Neuronal stem cell (in vitro differentiated cells): ENCODE data around the gene ZNFX1.

Source experiments
- DNase-seq: peaks from one replicate; pipeline ENCODE4 v3.0.0-alpha.2; 2013; ENCODE audit warnings: low spot score
- H2AFZ ChIP-seq: one replicate; pipeline ENCODE4 v1.6.1; 2013; ENCODE audit warnings: mild to moderate bottlenecking, low read length, inconsistent platforms
- H2AK5ac ChIP-seq: 2 replicates; pipeline ENCODE4 v1.6.1; 2013; ENCODE audit warnings: low read depth, mild to moderate bottlenecking, inconsistent platforms, low read length, moderate library complexity, mixed read lengths
- H2BK120ac ChIP-seq: 2 replicates; pipeline ENCODE4 v1.6.1; 2013; ENCODE audit warnings: low read depth, mild to moderate bottlenecking, inconsistent platforms, low read length, moderate library complexity, mixed read lengths
- H2BK12ac ChIP-seq: one replicate; pipeline ENCODE4 v1.6.1; 2013; ENCODE audit warnings: low read length, inconsistent platforms
- H2BK15ac ChIP-seq: 2 replicates; pipeline ENCODE4 v1.6.1; 2013; ENCODE audit warnings: mild to moderate bottlenecking, low read length, inconsistent platforms, mixed read lengths
- H2BK5ac ChIP-seq: one replicate; pipeline ENCODE4 v1.6.1; 2013; ENCODE audit warnings: inconsistent platforms, mild to moderate bottlenecking, low read length, moderate library complexity
- H3K14ac ChIP-seq: one replicate; pipeline ENCODE4 v1.6.1; 2013; ENCODE audit warnings: low read length, inconsistent platforms
- H3K18ac ChIP-seq: 2 replicates; pipeline ENCODE4 v1.6.1; 2013; ENCODE audit warnings: low read length, inconsistent platforms
- H3K23ac ChIP-seq: 2 replicates; pipeline ENCODE4 v1.6.1; 2013; ENCODE audit warnings: low read depth, mild to moderate bottlenecking, mixed read lengths, low read length, inconsistent platforms; ENCODE audit not compliant: poor library complexity
- H3K27ac ChIP-seq: replicated peaks from 3 replicates; pipeline ENCODE4 v1.5.1; 2013; ENCODE audit warnings: low read length, inconsistent platforms
- H3K27me3 ChIP-seq, 3 experiments: 2 replicates each; pipeline ENCODE4 v1.6.1; 2013; ENCODE audit warnings: low read length in 3 of 3, mild to moderate bottlenecking in 2 of 3, inconsistent platforms in 1 of 3, low read depth in 1 of 3, mixed read lengths in 1 of 3, moderate library complexity in 1 of 3; ENCODE audit not compliant: control insufficient read depth in 3 of 3, insufficient read depth in 3 of 3
- H3K36me3 ChIP-seq, 2 donors: replicated peaks in 1 of 2; 2 replicates each; pipeline ENCODE4 v1.6.1; 2013; ENCODE audit warnings: low read length in 2 of 2; ENCODE audit not compliant: control insufficient read depth in 2 of 2, insufficient read depth in 2 of 2
- H3K4ac ChIP-seq: 2 replicates; pipeline ENCODE4 v1.6.1; 2013; ENCODE audit warnings: inconsistent platforms, mild to moderate bottlenecking, low read length, moderate library complexity
- H3K4me1 ChIP-seq, 2 donors: 1 replicate in 1 of 2; 2 replicates in 1 of 2; pipeline ENCODE4 v1.6.1; 2013; ENCODE audit warnings: low read length in 2 of 2, low read depth in 1 of 2; ENCODE audit not compliant: control insufficient read depth in 2 of 2, insufficient read depth in 1 of 2
- H3K4me2 ChIP-seq: one replicate; pipeline ENCODE4 v1.6.1; 2013; ENCODE audit warnings: mild to moderate bottlenecking, low read length, inconsistent platforms; ENCODE audit not compliant: insufficient read depth, poor library complexity, severe bottlenecking
- H3K4me3 ChIP-seq, 2 donors: 2 replicates each; pipeline ENCODE4 v1.5.1; 2013; ENCODE audit warnings: low read length in 2 of 2, mild to moderate bottlenecking in 2 of 2, inconsistent platforms in 1 of 2, moderate library complexity in 1 of 2
- H3K79me1 ChIP-seq: one replicate; pipeline ENCODE4 v1.6.1; 2013; ENCODE audit warnings: low read depth, mild to moderate bottlenecking, inconsistent platforms, low read length, moderate library complexity
- H3K9ac ChIP-seq: one replicate; pipeline ENCODE4 v1.6.1; 2013; ENCODE audit warnings: mild to moderate bottlenecking, low read depth, low read length, inconsistent platforms; ENCODE audit not compliant: poor library complexity
- H3K9me3 ChIP-seq, 2 donors: replicated peaks in 1 of 2; 2 replicates each; pipeline versions ENCODE3 to v1.6.1; 2013; ENCODE audit warnings: low read length in 2 of 2, mild to moderate bottlenecking in 2 of 2, inconsistent platforms in 1 of 2, low read depth in 1 of 2, mixed read lengths in 1 of 2, moderate library complexity in 1 of 2; ENCODE audit not compliant: control insufficient read depth in 2 of 2, insufficient read depth in 1 of 2
- H4K8ac ChIP-seq: one replicate; pipeline ENCODE4 v1.6.1; 2013; ENCODE audit warnings: low read depth, mild to moderate bottlenecking, inconsistent platforms, low read length, moderate library complexity
- H4K91ac ChIP-seq: one replicate; pipeline ENCODE4 v1.6.1; 2013; ENCODE audit warnings: low read length, low read depth, mild to moderate bottlenecking, inconsistent platforms; ENCODE audit not compliant: poor library complexity
- WGBS, 2 donors: extraction: QIAGEN DNeasy Blood & Tissue Kit; methylation state at CpG; one replicate each; pipeline ENCODE4 v1.1.7; 2013; ENCODE audit warnings: missing lambda C conversion rate in 2 of 2, mixed read lengths in 1 of 2; ENCODE audit not compliant: insufficient read length in 2 of 2, insufficient replicate concordance in 1 of 2; ENCODE audit errors: extremely low coverage in 2 of 2; 5-methylcytosine and 5-hydroxymethylcytosine counted together

Gene ZNFX1

DNA sequence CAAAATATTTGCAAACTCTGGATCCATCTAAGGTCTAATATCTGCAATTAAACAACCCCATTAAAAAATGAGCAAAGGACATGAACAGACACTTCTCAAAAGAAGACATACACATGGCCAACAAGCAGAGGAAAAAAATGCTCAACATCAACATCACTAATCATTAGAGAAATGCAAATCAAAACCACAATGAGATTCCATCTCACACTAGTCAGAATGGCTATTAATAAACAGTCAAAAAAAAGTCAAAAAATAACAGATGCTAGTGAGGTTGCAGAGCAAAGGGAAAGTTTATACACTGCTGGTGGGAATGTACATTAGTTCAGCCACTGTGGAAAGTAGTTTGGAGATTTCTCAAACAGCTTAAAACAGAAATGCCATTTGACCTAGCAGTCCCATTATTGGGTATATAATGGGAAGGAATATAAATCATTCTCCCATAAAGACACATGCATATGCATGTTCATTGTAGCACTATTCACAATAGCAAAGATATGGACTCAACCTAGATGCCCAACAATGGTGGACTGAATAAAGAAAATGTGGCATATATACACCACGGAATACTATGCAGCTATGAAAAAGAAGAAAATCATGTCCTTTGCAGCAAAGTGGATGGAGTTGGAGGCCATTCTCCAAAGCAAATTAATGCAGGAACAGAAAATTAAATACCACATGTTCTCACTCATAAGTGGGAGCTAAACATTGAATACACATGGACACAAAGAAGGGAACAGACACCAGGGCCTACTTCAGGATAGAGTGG lies 9.1 kb downstream of the ZNFX1 start:
- Histone ChIP-seq H3K79me1 (no peaks in the 10 kb centered on the region), H3K4me2 (no peak overlapping the region)
- WGBS, 2 donors = no CpG with 5 or more reads among the region's 1 CpG

DNA sequence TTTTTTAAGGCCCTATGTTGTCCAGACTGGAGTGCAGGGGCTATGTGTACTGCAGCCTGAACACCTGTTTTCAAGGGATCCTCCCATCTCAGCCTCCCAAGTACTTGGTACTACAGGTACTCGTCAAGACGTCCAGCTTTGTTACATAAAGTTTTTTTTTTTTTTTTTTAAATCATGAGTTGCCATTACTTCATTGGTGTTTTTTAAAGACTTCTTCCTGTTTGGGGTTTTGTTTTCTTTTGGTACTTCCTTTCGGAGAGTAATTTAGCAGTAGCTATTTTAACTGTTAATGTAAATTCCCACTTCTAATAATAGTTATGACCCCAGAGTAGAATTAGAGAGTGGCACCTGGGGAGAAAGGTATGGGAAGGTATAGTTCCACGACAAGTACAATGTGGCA lies 10.5 kb downstream of the ZNFX1 start:
- Histone ChIP-seq H2AFZ (no peak overlapping the region), H2BK120ac (no peak overlapping the region), H3K14ac (no peak overlapping the region), H3K4me1 (no peaks in the 10 kb centered on the region), H3K4me3 (no peak overlapping the region), H3K4ac (no peak overlapping the region), H4K8ac (no peak overlapping the region), H3K23ac (no peak overlapping the region), H3K18ac (no peak overlapping the region), H3K4me2 (no peak overlapping the region), H3K27ac (no peak overlapping the region), H3K27me3 (no peaks in the 10 kb centered on the region), H2BK5ac (no peak overlapping the region), H2AK5ac (no peak overlapping the region), H2BK15ac (no peak overlapping the region), H3K36me3 (peaks cover 27 to 94% of the 10 kb centered on the region in 2 donors), H2BK12ac (no peak overlapping the region), H3K9ac (no peak overlapping the region), H3K9me3 (peaks cover 2 to 21% of the 10 kb centered on the region in 2 donors), H4K91ac (no peak overlapping the region), H3K79me1 (no peaks in the 10 kb centered on the region)
- WGBS, 2 donors = no CpG with 5 or more reads among the region's 4 CpGs
- DNase-seq = no peak

More for the DNA sequence above, 9.1 kb downstream of the ZNFX1 start:
- Histone ChIP-seq H3K9ac (no peak overlapping the region), H2AFZ (no peak overlapping the region), H2BK5ac (no peak overlapping the region), H2BK15ac (no peak overlapping the region), H3K4me3 (no peak overlapping the region), H3K18ac (no peak overlapping the region), H2BK12ac (no peak overlapping the region), H4K8ac (no peak overlapping the region), H3K4ac (no peak overlapping the region), H4K91ac (no peak overlapping the region), H2AK5ac (no peak overlapping the region), H3K36me3 (peaks cover 23 to 95% of the 10 kb centered on the region in 2 donors), H3K14ac (no peak overlapping the region), H3K27me3 (no peaks in the 10 kb centered on the region), H3K9me3 (peaks cover 2 to 21% of the 10 kb centered on the region in 2 donors), H3K27ac (no peak overlapping the region), H3K4me1 (no peaks in the 10 kb centered on the region), H3K23ac (no peak overlapping the region), H2BK120ac (no peak overlapping the region)
- no peak for DNase-seq

DNA sequence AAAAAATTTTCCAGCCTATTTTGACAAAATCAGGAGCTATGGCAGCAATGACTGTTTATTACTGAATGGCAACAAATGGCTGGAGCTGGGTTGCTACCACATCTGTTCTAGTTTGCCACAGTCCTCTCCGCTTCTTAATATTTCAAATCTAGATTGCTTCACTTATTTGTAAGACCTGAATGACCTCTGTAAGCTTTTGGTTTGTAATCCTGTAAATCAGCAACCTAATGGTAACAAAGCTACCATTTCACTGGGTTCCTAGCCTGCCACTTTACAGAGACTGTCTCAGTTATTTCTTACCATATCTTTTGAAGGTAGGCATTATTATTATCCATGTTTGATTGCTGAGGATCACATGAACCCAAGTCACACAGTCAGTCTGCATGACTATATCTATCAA lies 15.4 kb downstream of the ZNFX1 start:
- Histone ChIP-seq H2AFZ (no peak overlapping the region), H2BK12ac (no peak overlapping the region), H3K4ac (no peak overlapping the region), H3K9ac (no peak overlapping the region), H3K79me1 (no peaks in the 10 kb centered on the region), H4K8ac (no peak overlapping the region), H3K4me1 (no peaks in the 10 kb centered on the region), H2AK5ac (no peak overlapping the region), H3K14ac (no peak overlapping the region), H3K23ac (no peak overlapping the region), H2BK15ac (no peak overlapping the region), H2BK5ac (no peak overlapping the region), H3K9me3 (peaks cover 0 to 3% of the 10 kb centered on the region in 2 donors), H3K4me3 (no peak overlapping the region), H3K18ac (no peak overlapping the region), H3K27ac (no peak overlapping the region), H3K27me3 (no peaks in the 10 kb centered on the region), H3K4me2 (no peak overlapping the region), H4K91ac (no peak overlapping the region), H3K36me3 (peaks cover 16 to 92% of the 10 kb centered on the region in 2 donors), H2BK120ac (no peak overlapping the region)
- WGBS, 2 donors = no CpG with 5 or more reads among the region's 1 CpG
- DNase-seq = no peak

DNA sequence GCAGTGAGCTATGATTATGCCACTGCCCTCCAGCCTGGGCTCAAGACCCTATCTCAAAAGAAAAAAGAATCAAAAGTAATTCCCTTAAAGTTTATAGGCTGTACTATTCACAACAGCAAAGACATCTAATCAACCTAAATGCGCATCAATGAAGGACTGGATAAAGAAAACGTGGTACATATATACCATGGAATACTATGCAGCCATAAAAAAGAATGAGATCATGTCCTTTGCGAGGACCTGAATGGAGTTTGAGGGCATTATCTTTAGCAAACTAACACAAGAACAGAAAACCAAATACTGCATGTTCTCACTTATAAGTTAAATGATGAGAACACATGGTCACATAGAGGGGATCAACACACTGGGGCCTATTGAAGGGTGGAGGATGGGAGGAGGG lies 16.7 kb downstream of the ZNFX1 start:
- no peaks in the 10 kb centered on the region for H3K27me3 ChIP-seq
- H2BK5ac ChIP-seq = no peak overlapping the region
- no peak overlapping the region for H3K27ac ChIP-seq
- H4K91ac ChIP-seq = no peak overlapping the region
- no peak overlapping the region for H2BK12ac ChIP-seq
- no peak overlapping the region for H2AFZ ChIP-seq
- H3K4me3 ChIP-seq = no peak overlapping the region
- H3K18ac ChIP-seq = no peak overlapping the region
- no peak overlapping the region for H3K4ac ChIP-seq
- H3K9me3 ChIP-seq = peaks cover 0 to 3% of the 10 kb centered on the region in 2 donors
- H3K4me2 ChIP-seq = no peak overlapping the region
- H2BK120ac ChIP-seq = no peak overlapping the region
- no peaks in the 10 kb centered on the region for H3K79me1 ChIP-seq
- H3K23ac ChIP-seq = no peak overlapping the region
- no peaks in the 10 kb centered on the region for H3K4me1 ChIP-seq
- DNase-seq = no peak
- no peak overlapping the region for H2BK15ac ChIP-seq
- peaks cover 27 to 93% of the 10 kb centered on the region in 2 donors for H3K36me3 ChIP-seq
- H3K9ac ChIP-seq = no peak overlapping the region
- no peak overlapping the region for H3K14ac ChIP-seq
- no peak overlapping the region for H2AK5ac ChIP-seq
- H4K8ac ChIP-seq = no peak overlapping the region
- no CpG with 5 or more reads among the region's 3 CpGs for WGBS, 2 donors
